ENCODE data around the gene TOR2A. TPM values are rescaled to one million over a fixed set of nuclear protein-coding genes. Genes with fewer than 3 reads are reported as not detected.

Gene TOR2A
- total and polyA plus RNA-seq, 2 of the 8 experiments (the other 6 are each of a cell fraction or from before 2014, with no cell fraction given) = 18.7 to 24.9 TPM

- H4K91ac ChIP-seq (replicated peaks; ENCODE audit: insufficient read length, low read length) = no peak overlapping the region
- WGBS, 2 experiments (ENCODE audit: extremely low coverage in 1 of 2, insufficient coverage in 1 of 2, insufficient read length in 1 of 2, insufficient replicate concordance in 2 of 2, low coverage in 1 of 2, low lambda C conversion rate in 2 of 2, missing lambda C conversion rate in 1 of 2) = 91% methylated on average over 23 of the region's 23 CpGs; no CpG with 5 or more reads in 1 of the 2 experiments
- no peaks in the 10 kb centered on the region for H3K79me1 ChIP-seq (ENCODE audit: low read depth, low read length)
- TF ChIP-seq POLR2A (IDR thresholded peaks at IDR 0.05; ENCODE audit: control extremely low read depth in 1 of 2, low read depth in 2 of 2, low read length in 2 of 2) (no peak), CEBPB (IDR thresholded peaks at IDR 0.05; ENCODE audit: low read depth, low read length) (no peak), CHD1 (IDR thresholded peaks at IDR 0.05; ENCODE audit: low read depth, low read length) (no peak), RXRA (IDR thresholded peaks at IDR 0.05; ENCODE audit: insufficient read depth, low read depth, low read length) (no peak), TEAD4 (IDR thresholded peaks at IDR 0.05; ENCODE audit: low read depth, low read length) (no peak), ASH2L (IDR thresholded peaks at IDR 0.05; ENCODE audit: low read length) (no peak), BACH1 (IDR thresholded peaks at IDR 0.05; ENCODE audit: low read length) (no peak)
- H3K27ac ChIP-seq (ENCODE audit: low read depth, low read length) = no peak overlapping the region
- ChIA-PET CTCF (ENCODE audit: partially characterized antibody) (interaction anchor here (0.9 to 2.9 kb wide), 7 partner anchors 11 to 194 kb away, joined by 3 to 11 read pairs (median 3); partner anchors contain the start of gene TOR2A), POLR2A (ENCODE audit: partially characterized antibody) (no interaction called here)
- H3K14ac ChIP-seq (ENCODE audit: insufficient read length) = no peak overlapping the region
- H4K8ac ChIP-seq (ENCODE audit: extremely low read depth, insufficient read depth, low read length) = no peak overlapping the region
- H2AFZ ChIP-seq (ENCODE audit: low read length) = no peak overlapping the region
- FAIRE-seq (no peak), DNase-seq (ENCODE audit: low read depth in 1 of 2, low spot score in 2 of 2) (no peak)
- H3K9ac ChIP-seq (replicated peaks in 1 of 4; ENCODE audit: extremely low read depth in 1 of 4, low read depth in 3 of 4, low read length in 3 of 4) = no peak overlapping the region
- no peaks in the 10 kb centered on the region for H3K4me1 ChIP-seq (replicated peaks in 1 of 4; ENCODE audit: control insufficient read depth in 3 of 4, insufficient read depth in 4 of 4, low read length in 3 of 4)
- H4K5ac ChIP-seq (ENCODE audit: insufficient read length, low read depth, low read length) = no peak overlapping the region
- no peak overlapping the region for H3K4me2 ChIP-seq (ENCODE audit: insufficient read depth in 1 of 2, low read depth in 2 of 2, low read length in 2 of 2)
- H2BK12ac ChIP-seq (ENCODE audit: low read depth, low read length) = no peak overlapping the region
- no peak overlapping the region for H2AK5ac ChIP-seq (ENCODE audit: low read depth, low read length)
- no peak overlapping the region for H3K4me3 ChIP-seq (ENCODE audit: extremely low read depth in 1 of 4, insufficient read depth in 2 of 4, low read depth in 3 of 4, low read length in 4 of 4)
- H3K56ac ChIP-seq (replicated peaks; ENCODE audit: insufficient read length, low read depth, low read length) = no peak overlapping the region
- H2BK120ac ChIP-seq (replicated peaks; ENCODE audit: low read depth, low read length) = no peak overlapping the region
- no peaks in the 10 kb centered on the region for H3K79me2 ChIP-seq (ENCODE audit: control insufficient read depth in 1 of 2, insufficient read depth in 2 of 2, low read length in 2 of 2)
- no peak overlapping the region for H2BK5ac ChIP-seq (ENCODE audit: low read depth, low read length)
- no peak overlapping the region for H3K23ac ChIP-seq (ENCODE audit: insufficient read length)
- H3K18ac ChIP-seq (ENCODE audit: extremely low read depth, low read length) = no peak overlapping the region
- H4K20me1 ChIP-seq (replicated peaks in 1 of 2; ENCODE audit: control insufficient read depth in 1 of 2, insufficient read depth in 2 of 2, low read length in 2 of 2) = peaks cover 0 to 2% of the 10 kb centered on the region in 2 experiments
- no peak overlapping the region for H2BK15ac ChIP-seq (ENCODE audit: low read length)
- H2BK20ac ChIP-seq (ENCODE audit: low read length) = no peak overlapping the region
- no peaks in the 10 kb centered on the region for H3K9me3 ChIP-seq (ENCODE audit: insufficient read depth in 2 of 2, low read depth in 1 of 2, low read length in 1 of 2)
- no peaks in the 10 kb centered on the region for H3K27me3 ChIP-seq (replicated peaks in 1 of 4; ENCODE audit: control insufficient read depth in 3 of 4, extremely low read depth in 1 of 4, insufficient read depth in 3 of 4, low read length in 3 of 4)
- no peaks in the 10 kb centered on the region for H3K23me2 ChIP-seq (ENCODE audit: low read depth, low read length)
- H3K36me3 ChIP-seq (ENCODE audit: control insufficient read depth in 2 of 4, insufficient read depth in 4 of 4, low read length in 3 of 4) = peaks cover 2 to 39% (median 17%) of the 10 kb centered on the region in 4 experiments; a peak in 5 of 8 replicates
- no peak overlapping the region for H3K4ac ChIP-seq (replicated peaks; ENCODE audit: insufficient read length, low read depth, low read length)
These were observed 52.5 kb downstream of the TOR2A start for GRCh38 chr9:127682351-127683136.
